ENCODE data around the gene FOSL2.

Gene FOSL2

DNA sequence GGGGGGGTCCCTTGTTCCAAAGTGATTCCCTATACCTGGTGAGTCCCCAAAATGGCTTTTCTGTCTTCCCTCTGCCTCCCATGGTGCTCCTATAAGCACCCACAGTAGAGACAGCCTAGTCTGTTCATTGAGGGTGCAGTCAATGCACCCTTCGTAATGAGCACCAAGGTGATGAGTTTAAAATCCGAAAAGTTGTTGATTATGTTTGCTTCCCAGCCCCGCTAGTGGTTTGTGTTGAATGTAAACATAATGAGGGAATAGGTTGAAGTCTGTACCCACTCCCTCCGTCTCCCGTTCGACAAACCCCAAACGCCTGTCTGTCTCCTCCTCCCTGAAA lies 2.3 kb downstream of the FOSL2 start:
- DNase-seq (ENCODE audit: low spot score): no peak

GRCh38 chr2:28395334-28396061 lies 2.8 kb downstream of the FOSL2 start:
- DNase-seq (ENCODE audit: low spot score): no peak

DNA sequence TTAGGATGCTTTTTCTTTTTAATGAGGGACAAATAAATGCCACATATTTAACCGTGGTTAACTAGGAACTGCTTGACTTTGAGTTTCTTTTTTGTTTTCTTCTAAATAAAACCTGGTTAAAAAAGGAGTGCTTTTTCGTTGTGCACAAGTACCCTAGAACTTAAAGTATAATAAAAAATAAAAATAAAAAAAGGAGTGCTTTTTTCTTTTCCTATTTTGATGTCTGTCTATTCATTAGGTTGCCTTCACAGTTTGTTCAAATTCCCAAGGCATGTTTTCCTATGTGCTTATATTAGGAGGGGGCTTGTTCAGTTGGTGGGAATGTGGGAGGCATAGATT lies 4.4 kb downstream of the FOSL2 start:
- no peak for DNase-seq (ENCODE audit: low spot score)

DNA sequence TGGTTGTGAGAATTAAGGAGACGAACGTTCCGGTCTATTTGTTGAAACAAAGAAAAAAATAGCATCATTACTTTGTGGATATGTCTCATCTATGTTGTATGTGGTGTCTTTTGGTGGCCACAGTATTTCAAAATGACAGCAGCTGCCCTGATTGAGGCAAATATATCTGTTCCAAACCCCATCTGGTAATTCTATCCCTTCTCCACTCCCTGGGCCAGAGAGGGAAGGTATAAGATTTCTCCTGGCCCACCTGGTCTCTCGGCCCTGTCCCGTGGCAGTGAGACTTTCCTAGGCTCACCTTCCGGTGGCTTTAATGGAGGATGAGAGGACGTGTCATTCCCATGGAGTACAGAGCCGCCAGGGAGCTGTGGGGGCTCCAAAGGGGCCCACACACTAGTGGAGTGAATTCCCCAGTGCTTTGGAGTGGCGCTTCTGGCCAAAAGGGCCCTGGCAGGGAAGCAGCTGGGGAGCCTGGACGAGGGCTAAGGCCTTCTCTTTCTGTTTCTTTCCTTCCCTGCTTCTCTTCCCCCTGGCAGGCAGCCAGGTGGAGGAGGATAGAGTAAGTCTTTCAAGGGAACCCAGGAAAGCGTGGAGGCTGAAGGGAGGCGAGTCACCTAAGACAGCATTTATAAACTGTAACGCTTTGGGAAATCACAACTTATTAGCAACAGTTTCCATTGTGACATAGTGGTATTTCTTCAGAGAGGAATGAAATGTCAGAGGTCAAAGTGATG lies 5.6 kb downstream of the FOSL2 start:
- DNase-seq (ENCODE audit: low spot score): no peak

DNA sequence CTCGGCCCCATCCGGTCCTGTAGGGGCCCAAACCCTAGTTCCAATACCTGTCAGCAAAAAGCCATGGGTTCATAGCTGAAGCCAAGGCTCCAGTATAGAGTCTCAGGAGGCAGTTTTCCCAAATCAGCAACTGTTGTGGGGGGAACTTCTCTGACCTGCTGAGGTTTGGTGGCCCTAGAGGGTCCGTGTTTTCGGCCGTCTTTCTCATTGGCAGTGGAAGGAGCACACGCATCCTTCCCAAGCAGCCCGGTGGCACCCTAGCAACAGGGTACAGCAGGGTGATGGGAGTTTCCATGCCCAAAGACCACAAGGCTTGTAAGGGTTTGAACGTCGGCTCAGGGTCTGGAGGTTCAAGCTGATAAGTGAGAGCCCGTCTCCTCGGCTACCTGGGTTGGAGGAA lies 6.6 kb downstream of the FOSL2 start:
- DNase-seq (ENCODE audit: low spot score): no peak

DNA sequence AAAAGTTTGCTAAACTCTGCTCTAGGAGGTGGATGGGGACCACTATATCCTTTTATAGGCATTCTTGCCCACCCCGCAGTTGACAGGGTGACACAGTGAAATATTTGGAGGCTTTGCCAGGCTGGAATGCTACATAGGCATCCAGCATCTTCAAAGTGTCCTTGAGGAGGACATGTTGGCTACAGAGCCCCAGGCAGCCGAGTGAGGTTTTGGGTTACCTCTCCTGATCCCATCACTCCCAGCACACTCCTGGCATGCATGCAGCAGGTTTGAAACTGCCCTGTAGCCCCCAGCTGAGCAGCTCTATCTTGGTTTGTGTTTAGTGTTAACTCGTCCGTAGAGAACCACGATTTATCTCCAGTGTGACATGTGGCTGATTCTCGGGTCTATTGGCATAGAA lies 7.3 kb downstream of the FOSL2 start:
- DNase-seq (ENCODE audit: low spot score): no peak

- no peak for DNase-seq (ENCODE audit: low spot score)
These were observed 7.8 kb downstream of the FOSL2 start for GRCh38 chr2:28400419-28400818.

DNA sequence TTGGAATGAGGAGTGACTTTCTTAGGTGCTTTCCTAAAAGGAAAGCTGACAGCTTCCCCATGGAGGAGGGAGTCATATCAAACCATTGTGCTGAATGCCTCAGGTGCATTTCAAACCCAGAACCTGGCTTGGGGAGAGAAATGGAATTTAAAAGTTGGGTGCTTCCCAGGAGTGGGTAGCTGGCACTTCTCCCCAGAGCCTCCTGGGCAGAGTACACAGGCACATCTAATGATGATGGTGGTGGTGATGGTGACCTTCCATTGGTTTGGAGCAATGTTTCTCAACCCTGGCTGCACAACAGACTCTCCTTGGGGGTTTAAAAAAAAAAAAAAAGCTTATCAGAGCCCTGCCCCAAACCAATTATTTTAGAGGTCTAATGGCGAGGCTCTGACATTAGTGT lies 8.3 kb downstream of the FOSL2 start:
- no peak for DNase-seq (ENCODE audit: low spot score)

- no peak for DNase-seq (ENCODE audit: low spot score)
These were observed 8.8 kb downstream of the FOSL2 start for GRCh38 chr2:28401411-28401810.

GRCh38 chr2:28401948-28402550 lies 9.4 kb downstream of the FOSL2 start:
- DNase-seq (ENCODE audit: low spot score): no peak

DNA sequence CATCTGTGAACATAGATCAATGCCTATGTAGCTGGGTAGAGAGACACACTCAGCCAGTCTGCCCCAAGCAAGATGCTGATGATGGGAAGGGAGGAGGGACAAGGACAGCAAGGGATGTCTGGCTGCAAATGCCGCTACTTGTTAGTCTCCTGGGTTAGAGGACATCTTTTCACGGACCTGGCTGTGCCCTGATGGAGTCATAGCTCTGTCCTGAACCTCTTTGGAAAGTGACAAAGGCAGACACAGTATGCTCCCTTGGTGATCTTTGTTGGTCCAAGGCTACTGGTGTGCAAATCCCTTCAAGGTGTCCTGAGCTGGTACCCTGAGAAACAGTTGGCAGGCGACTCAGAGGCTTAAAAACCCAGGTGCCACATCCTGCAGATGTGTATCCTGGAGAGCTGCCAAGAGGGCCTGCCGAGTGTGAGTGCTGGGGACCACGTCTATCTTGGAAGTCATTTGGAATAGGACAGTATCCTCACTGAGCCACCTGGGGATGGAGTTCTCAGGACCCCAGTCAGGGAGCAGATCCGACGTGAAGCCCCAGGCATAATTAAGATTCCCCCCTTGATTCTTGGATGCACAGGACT lies 10.8 kb downstream of the FOSL2 start:
- DNase-seq (ENCODE audit: low spot score): no peak

DNA sequence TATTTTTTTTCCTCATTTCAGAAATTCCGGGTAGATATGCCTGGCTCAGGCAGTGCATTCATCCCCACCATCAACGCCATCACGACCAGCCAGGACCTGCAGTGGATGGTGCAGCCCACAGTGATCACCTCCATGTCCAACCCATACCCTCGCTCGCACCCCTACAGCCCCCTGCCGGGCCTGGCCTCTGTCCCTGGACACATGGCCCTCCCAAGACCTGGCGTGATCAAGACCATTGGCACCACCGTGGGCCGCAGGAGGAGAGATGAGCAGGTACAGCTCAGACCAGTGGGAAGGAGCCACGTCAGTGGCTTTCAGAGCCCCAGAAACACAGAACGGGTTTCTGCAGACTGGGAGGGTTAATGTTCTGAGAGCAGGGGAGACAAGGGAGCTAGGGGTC lies 11.4 kb downstream of the FOSL2 start:
- DNase-seq (ENCODE audit: low spot score): no peak

GRCh38 chr2:28405537-28405936 lies 12.9 kb downstream of the FOSL2 start:
- no peak for DNase-seq (ENCODE audit: low spot score)

GRCh38 chr2:28406276-28407096 lies 13.8 kb downstream of the FOSL2 start:
- DNase-seq (ENCODE audit: low spot score): no peak

DNA sequence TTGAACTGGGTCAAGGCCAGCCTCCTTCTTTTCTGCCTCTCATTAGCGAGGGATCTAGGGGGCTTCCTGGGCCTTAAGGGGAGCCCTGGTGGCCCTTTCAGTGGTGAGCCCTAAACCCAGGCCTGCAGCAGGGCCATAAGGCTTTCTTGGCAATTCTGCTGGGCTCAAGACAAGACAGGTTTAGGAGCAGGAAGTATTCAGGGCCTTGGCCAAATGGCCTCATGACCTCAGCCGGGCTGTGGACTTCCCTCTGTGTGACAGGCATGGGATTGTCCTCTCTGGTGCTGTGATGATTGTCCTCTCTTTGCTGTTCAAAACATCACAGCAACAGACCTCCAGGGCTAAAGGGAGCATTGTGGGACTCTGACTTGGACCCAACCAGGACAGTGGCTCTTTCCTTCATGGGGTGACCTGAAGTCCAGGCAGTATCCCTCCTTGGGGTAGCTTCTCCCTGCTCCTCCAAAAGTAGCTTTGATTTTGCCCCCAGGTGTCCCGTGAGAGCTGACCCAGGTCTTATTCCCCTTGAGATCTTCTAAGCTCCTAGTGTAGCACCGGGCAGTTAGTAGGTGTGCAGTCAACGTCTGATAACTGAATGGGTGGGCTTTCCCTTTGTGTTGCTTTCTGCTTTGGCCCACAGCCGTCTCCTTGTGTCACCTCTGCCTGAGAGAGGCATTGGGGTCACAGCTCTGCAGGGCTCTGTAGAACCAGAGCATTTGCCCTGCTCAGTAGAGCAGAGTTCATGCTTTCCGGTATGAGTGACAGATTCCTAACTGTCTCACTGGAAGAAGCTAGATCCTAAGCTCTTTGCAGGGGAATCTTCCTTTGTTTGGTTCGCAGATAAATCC lies 14.7 kb downstream of the FOSL2 start:
- DNase-seq (ENCODE audit: low spot score): no peak

DNA sequence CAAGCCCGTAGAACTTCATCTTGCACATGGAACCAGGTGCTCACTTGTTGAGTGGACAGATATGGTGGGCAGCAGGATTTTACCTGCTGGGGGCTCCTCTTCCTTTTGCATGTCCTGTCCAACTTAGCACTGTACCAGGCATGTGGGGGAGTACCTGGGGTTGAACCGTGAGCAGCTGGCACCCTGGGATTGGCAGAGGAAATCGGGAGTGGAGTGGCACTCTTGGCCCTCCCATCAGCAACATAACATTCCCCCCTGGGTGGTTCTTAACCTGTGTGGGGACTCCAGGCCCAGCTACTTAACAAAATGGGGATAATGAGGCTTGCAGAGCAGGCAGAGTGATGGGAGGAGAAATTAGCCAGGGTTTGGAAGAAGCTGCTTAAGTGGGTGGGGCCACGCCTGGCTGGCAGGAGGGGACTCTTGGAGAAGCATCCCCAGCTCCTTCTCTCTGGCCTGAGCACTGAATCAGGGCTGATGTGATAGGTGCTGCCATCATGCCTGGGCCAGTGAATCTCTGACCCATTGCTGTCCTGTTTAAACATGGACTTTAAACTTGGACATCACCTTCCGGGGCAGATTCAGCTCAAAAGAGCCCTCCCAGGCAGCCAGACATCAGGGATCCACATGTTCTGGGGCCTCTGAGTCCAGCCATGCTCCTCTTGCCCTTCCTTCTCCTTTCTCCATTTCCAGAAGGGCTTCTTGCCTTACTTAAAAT lies 15.5 kb downstream of the FOSL2 start:
- DNase-seq (ENCODE audit: low spot score): no peak

GRCh38 chr2:28408764-28409599 lies 16.3 kb downstream of the FOSL2 start:
- DNase-seq (ENCODE audit: low spot score): no peak

DNA sequence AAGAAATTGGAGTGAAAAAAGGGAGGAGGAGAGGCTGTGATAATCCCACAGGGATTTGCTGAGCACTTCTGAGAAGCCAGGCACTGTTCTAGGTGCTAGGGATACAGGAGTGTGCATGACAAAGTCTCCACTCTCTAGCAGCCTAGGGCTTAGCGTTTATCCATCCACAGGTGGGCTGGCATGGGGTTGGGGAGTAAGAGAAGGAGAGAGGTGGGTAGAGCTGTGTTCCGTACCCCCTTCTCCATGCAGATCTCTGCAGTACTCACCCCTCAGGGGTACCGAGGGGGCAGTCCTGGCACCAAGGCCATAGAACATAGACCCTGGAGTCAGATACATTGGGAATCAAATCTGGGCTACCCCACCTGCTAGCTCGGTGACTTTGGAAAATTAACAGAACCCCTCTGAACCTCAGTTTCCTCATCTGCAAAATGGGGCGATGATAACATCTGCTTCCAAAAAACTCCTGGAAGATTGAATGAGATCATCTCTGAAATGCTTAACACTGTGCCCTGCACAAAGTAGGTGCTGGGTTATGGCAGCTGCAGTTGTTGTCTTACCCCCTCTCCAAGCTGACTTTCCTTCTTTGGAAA lies 18.6 kb downstream of the FOSL2 start:
- no peak for DNase-seq (ENCODE audit: low spot score)
